Erythroblast (primary cell): Measurements from ENCODE around the gene MSI2.

Experiments
- DNase-seq, 2 experiments: peaks; one replicate each; lab custom pipeline; 2025; lab: John Stamatoyannopoulos, UW
- GATA1 ChIP-seq: IDR thresholded peaks from 2 replicates; pipeline ENCODE4 v1.6.1; 2011; ENCODE audit warnings: low read depth, mild to moderate bottlenecking, control low read depth, low read length, moderate library complexity
- POLR2A ChIP-seq: IDR thresholded peaks from 2 replicates; pipeline ENCODE4 v1.6.1; 2011; ENCODE audit warnings: mild to moderate bottlenecking, low read length

The MSI2 gene

GRCh38 chr17:57331423-57331822, 75.1 kb downstream of the MSI2 start:
- no peak for DNase-seq
- TF ChIP-seq POLR2A (no peak), GATA1 (no peak)

- TF ChIP-seq GATA1 (no peak), POLR2A (no peak)
- DNase-seq: no peak
Observed at GRCh38 chr17:57332501-57332900, 76.2 kb downstream of the MSI2 start.

DNA sequence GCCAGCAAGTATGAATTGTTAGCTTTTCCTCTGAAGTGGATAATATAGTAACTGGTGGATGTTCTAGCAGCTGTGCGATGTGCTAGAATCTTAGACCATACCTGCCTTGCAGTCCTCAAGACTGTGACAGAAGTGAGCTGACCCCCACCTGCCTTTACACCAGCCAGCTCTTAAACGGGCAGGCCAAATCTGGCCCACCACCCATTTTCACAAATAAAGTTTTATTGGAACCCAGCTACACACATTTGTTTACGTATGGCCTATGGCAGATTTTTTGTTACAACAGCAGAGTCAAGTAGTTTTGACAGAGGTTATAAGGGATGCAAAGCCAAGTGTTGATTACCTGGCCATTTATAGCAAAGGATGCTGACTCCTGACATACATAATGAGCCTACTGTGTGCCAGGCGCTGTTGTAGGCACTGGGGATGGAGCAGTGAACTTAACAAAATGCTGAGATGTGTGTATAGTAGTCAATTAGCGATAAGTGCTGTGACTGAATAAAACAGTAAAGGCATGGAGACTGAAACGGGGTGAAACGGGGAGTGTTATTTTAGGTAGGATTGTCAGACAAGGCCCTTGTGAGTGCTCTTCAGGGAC, 79.0 kb downstream of the MSI2 start:
- DNase-seq: no peak
- no peak for TF ChIP-seq GATA1
- no peak for TF ChIP-seq POLR2A

DNA sequence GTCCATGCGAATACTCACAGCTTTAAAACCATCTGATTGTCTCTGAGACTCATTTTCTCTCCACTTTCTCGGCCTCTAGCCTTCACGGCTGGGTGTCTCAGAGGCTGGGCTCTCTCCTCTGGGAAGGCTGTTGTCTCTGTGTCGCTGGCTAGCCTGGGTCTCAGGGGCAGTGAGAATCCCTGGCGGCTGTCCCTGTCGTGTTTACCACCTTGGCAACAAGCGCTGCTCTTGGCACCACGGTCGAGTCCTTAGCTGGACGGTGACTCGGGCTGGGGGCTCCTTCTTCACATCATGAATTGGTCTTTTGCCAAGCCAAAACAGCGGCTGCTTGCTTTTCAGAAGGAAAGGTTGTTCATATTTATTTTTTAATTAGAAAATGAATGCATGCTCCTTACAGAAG, 81.1 kb downstream of the MSI2 start:
- TF ChIP-seq GATA1 (no peak), POLR2A (no peak)

DNA sequence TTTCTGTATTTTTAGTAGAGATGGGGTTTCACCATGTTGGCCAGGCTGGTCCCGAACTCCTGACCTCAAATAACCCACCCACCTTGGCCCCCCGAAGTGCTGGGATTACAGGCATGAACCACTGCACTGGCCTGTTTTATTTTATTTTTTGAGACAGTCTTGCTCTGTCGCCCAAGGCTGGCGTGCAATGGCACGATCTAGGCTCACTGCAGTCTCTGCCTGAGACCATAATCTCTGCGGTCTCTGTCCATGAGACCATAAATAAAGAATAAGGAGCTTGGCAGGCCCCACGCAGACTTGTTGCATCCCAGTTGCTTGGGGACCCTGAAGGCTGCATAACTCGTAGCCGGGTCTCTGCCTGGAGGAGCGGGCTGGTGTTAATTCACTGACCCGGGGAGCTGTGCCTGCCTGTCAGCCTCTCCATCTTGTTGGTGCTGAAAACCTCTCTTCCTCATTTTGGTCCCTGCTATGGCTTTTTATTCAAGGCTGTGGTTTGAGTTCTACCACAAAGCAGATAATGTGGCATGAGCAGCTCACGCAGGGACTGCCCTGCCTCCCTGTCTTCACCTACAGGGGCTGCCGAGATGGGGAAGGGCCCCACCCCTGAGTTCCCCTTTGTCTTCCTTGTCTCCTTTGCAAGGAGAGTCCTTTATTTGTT, 82.1 kb downstream of the MSI2 start:
- TF ChIP-seq POLR2A (no peak), GATA1 (no peak)

More for the DNA sequence above, 81.1 kb downstream of the MSI2 start:
- no peak for DNase-seq

GRCh38 chr17:57340160-57340981, 84.0 kb downstream of the MSI2 start:
- no peak for TF ChIP-seq GATA1
- no peak for TF ChIP-seq POLR2A

More for the DNA sequence above, 82.1 kb downstream of the MSI2 start:
- DNase-seq: no peak

DNA sequence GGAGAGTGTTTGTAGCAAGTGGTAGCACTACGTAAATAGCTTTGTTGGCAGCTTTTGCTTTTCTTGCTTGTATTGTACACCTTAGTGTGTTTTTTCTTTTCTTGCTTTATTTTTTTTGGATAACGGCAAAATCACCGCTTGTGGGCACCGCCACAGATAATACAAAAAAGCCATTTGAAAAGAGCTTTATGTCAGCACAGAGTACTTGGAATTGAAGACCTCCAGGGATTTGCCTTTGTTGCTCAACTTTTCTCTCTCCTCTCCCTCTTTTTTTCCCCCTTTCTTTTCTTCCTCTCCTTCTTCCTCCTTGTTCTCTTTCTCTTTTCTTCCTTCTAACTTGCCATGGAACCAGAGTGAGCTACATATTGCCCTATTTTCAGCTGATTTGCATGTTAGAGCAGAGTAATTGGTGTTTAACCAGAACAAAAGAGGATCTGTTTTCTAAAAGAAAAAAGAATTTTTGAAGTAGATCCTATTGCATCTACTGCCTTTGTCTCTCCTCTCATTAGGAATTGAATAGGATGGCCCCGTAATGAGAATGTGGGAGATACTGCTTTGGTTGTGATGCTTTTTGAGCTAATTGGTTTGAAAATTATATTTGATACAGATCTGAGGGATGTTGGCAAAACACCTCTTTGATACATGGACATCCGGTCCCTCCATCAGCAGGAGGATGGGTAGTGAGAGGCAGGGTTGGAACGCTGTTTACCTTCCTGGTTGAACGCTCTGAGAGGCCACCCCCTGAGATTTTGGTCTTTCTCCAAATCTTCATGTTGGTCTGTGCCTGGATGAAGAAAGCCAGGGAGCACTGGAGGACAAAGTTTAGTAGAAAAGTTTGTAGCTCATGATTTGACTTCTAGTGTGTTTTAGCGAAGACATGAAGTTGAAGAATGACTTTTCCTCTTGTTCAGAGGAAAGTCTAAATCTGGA, 85.6 kb downstream of the MSI2 start:
- DNase-seq: no peak
- no peak for TF ChIP-seq GATA1
- TF ChIP-seq POLR2A: no peak

More at GRCh38 chr17:57340160-57340981, 84.0 kb downstream of the MSI2 start:
- DNase-seq: no peak

GRCh38 chr17:57342963-57343589, 86.8 kb downstream of the MSI2 start:
- DNase-seq: peak in 1 of 2 experiments; percentile 33
- TF ChIP-seq GATA1: no peak
- TF ChIP-seq POLR2A: no peak

GRCh38 chr17:57343717-57344116, 87.4 kb downstream of the MSI2 start:
- no peak for DNase-seq
- TF ChIP-seq GATA1: no peak
- TF ChIP-seq POLR2A: no peak

DNA sequence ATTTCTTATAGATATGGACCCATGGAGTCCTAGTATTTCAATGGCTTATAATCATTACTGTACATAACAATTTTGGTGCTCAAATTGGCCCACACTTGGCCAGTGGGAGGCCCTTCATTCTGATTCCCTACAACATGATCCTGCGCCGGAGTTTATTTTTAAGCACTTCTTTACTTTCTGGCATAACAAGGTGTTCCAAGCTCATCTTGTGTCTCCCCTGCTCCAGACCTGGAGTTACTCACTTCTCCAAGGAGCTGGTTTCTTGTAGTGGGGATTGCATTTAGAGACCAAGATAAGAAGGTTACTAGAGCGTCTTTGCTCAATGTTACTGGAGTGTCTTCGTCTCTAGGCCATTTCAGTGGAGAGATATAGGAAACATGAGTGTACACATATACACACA, 87.9 kb downstream of the MSI2 start:
- TF ChIP-seq POLR2A (no peak), GATA1 (no peak)
- no peak for DNase-seq

DNA sequence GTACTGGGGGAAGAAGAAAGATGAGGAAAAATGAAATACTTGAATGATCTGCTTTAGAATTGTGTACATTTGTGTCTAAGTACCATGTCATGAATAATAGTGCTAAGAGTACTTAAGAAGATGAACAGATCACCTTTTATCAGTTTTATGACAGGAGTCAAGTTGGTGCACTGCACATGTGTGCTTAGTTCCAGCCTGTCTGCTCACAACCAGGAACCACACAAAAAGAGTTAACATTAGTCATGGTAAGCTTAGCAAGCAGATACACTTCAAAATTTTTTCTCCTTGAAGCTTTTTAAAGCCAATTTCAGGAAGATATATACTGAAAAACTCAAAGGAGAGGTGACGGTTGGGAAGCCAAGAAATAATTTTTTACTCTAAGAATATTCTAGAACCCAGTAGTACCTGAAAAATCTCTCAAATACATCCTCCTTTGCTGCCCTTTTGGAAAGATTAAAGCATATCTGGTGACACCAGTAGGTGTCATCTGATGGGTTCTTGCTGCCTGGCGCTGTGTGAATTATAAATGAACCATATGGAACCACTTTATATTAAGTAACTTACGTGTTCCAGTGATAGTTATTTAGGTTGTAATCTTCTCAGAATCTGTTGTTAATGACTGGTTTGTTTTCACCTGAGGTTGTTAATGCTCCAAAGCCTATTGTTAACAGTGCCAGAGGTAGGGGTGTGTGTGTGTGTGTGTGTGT, 93.4 kb downstream of the MSI2 start:
- TF ChIP-seq GATA1: no peak
- TF ChIP-seq POLR2A: no peak
- DNase-seq: no peak

DNA sequence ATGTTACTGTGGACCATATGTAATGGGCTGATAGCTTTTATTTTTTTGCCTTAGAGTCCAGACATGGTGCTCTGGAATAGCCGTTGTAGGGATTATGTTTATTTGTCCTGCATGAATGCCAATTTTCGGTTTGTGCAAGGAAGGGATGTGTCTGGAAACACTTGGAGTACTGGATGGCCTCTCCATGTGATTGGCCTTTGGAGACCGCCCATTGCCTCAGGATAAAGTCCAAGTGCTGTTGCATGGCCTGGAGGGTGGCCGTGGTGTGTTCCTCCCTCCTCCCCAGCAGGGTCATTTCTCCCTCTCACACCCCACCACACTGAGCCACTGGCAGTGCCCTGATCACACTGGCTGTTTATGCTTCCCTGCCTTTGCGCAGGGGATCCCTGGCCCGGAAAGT, 93.9 kb downstream of the MSI2 start:
- DNase-seq: no peak
- TF ChIP-seq GATA1: no peak
- no peak for TF ChIP-seq POLR2A
